Kidney capillary endothelial cell (primary cell): ENCODE data around the gene BMPER.

Experiments used
- DNase-seq: peaks from one replicate; pipeline ENCODE4 v3.0.0-alpha.2; 2018; ENCODE audit warnings: low spot score

Gene BMPER

DNA sequence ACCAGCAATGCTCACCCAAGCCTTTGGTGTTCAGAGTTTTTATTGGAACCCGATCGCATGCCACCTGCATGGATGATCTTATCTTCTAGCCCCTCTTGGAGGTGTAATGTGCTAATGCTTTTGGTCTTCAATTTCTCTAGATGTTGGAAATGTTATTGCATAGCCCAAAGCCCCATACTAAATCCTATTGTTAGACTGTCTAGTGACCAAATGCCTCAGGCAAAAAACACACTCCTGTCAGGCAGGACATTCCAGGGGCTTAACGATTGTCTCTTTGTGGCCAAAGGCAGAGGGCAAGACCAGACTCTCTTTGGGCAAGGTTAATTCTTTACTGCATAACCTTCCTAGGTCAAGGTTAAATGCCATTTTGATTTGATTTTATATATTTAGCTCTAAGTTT lies 187.9 kb downstream of the BMPER start:
- no peak for DNase-seq

GRCh38 chr7:34096198-34096651 lies 190.9 kb downstream of the BMPER start:
- DNase-seq = no peak

GRCh38 chr7:34096777-34097176 lies 191.4 kb downstream of the BMPER start:
- no peak for DNase-seq

- DNase-seq = no peak
Observed at GRCh38 chr7:34100661-34101060, 195.3 kb downstream of the BMPER start.

GRCh38 chr7:34104115-34104514 lies 198.8 kb downstream of the BMPER start:
- DNase-seq = no peak

DNA sequence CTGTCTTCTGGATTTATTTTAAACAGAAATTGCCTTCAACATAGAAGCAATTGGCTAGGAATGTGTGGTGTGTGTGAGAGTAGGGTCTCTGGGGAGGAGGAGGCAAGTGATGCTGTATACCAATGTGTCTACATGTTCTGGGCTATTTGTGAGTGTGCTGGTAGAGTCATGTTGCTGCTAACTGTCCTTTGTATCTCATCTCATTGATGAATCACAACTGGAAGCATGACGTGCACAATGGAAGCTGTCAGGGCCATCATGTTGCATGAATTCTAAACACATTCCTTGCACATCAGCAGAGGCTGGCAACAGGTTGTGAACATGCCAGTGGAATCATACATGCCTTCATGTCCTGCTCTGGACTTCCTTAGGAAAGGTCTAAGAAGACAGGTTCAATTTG lies 199.7 kb downstream of the BMPER start:
- no peak for DNase-seq

DNA sequence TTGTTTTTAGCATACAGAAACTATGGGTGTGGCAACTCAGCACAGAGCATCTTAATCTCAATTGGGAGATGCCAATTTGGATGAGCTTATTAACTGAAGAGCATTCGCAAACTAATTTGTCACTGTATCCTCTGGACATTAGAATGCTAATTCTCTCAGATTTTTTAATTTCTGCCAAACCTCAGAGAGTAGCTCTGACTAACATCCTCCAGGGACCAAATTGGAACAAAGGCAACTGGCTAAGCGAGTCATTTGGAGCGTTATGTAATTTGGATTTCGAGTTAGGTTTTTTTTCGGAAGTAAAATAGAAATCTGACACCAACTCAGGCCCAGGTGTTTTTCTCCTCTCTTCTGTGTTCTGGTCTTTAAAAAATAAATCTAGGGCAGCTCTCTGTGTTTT lies 201.9 kb downstream of the BMPER start:
- DNase-seq = no peak

GRCh38 chr7:34108165-34108564 lies 202.8 kb downstream of the BMPER start:
- DNase-seq = no peak

DNA sequence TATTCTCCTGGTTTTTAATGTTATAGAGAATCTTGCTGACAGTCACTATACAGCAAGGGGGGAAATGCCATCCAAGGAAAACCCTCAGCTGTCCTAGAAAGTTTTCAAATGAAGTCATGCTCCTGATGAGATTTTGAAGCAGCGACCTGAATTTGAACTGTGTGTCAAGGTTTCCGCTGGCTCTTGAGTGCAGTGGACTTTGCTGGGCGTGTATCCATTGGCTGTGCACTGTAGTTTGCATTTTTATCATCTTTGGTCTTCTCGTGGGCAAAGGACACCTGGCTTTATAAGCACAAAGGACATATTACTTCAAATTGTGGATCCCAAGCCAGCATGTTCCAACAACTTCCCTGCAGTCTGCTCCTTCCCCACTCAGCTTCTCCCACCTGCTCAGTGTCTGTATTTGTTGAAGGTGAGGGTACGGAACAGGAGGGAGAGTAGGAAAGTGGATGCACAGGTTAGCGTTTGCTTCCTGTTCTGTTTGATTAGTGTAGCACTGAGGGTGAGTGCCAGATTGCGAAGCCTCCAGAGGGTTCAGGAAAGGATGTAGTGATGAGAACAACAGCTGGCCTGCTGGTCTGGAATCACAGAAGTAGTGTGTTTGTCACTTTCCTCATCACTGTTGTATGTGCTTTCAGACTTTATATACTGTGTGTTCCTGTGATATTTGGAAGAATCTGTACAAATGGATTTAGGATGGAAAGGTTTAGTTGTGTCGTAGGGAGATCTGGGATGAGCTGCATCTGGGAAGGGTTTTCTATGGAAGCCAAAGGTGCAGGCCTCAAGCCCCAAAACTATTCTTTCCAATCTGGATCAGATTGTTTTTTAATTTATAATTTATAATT lies 204.8 kb downstream of the BMPER start:
- DNase-seq = no peak

- no peak for DNase-seq
Observed at GRCh38 chr7:34111031-34111430, 205.7 kb downstream of the BMPER start.

- DNase-seq = no peak
Observed at GRCh38 chr7:34115503-34115902, 210.2 kb downstream of the BMPER start.

- no peak for DNase-seq
Observed at GRCh38 chr7:34117573-34117972, 212.2 kb downstream of the BMPER start.

DNA sequence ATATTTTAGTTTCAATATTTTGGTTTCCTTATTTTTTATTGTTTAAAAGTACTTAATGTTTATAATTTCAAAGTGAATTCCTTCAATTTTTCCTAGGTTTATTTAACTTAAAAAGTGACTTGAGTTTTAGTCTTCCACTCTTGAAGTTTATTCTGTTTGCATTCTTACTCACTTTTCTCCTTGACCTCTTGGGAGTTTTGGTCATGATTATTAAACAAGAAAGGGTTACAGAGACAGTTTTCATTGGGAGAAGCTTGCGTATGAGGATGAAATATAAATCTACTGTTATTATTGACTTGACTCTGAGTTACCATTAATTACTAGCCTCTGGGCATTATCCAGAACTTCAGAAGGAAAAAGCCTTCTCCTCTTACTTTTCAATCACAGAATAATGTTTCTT lies 216.0 kb downstream of the BMPER start:
- no peak for DNase-seq

DNA sequence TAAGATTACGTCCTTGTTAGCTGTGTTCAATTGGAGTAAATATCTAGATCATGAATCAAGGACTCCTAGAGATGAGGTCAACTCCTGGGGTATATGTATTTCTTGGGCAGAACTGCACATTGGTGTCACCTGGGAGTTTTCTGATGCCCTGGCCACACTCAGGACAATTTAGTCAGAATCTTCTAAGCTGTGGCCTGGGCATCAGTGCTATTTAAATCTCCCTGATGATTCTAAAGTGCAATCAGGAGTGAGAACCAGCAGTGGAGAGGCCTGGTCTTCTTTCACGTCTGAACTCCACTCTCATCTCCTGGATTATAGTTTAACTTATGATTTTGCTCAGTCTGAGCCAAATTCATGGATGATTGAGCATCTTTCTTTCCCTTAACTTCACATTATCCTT lies 218.0 kb downstream of the BMPER start:
- DNase-seq = no peak

DNA sequence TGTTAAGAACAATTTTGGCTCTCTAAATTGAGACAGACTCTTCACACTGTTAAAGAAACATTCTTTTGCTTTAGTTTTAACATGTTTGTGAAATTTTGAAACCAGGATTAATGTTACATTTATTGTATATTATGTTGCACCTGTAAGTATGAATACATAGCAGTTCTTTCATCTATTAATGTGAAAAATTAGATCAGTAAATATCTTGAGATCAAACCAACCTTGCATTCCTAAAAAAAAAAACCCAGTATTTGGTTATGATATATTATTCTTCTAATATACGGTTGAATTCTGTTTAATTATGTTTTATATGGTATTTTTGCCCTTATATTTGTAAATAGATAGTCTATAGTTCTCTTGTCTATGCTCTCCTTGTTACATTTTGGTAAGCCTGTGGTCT lies 219.4 kb downstream of the BMPER start:
- no peak for DNase-seq

DNA sequence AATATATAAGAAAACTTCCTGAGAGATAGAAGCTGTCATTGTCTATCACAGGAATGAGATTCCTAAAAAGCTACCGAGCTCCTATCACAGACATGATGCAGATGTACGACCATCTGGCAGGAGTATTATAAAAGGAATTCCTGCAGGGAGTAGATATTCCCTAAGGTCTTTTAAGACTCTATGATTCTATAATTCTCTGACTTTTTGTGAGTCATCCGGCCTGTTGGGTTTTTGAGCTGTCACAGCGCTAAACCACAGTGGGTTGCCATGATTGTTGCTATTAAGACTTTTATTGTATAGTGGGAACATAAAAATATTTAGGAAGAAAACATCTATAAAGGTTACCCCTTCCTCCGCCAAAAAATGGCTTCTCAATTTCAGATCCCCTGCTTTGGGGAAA lies 223.4 kb downstream of the BMPER start:
- DNase-seq = no peak

DNA sequence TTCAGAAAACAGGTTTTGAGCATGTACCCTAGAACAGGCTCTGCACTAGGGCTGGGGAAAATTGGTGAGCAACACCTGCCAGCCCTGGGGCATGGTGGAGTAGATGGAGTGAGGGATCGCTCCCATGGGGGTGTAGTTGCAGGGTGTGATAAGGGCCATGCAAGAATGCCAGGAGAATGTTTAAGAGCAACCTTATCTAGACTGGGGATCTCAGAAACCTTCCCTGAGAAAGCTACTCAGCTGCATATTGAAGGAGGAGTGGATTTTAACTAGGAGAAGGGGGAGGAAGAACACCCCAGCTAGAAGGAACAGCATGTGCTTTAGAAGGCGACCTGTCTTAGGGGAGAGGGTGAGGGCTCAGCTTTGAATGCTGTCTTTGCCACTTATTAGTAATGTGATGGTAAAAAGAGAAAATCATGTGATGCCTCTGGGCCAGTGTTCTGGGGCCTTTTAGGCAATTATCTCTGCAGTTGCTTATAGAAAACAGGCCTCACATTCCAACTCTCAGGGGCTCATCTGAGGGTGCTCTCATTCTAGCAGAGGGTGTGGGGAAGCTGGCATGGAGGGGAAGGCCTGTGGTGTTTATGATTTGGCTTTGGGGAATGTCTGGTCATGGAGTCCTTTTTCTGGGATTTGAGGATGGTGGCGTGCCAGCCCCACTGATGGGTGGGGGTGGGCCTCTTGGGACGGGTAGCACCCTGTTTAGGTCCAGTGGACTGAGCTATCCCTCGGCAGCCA lies 225.4 kb downstream of the BMPER start:
- DNase-seq = no peak

GRCh38 chr7:34131371-34131770 lies 226.0 kb downstream of the BMPER start:
- no peak for DNase-seq

- DNase-seq = no peak
Observed at GRCh38 chr7:34133356-34133982, 228.1 kb downstream of the BMPER start.

- peak; percentile 62 for DNase-seq
Observed at GRCh38 chr7:34133983-34134782, 228.8 kb downstream of the BMPER start.

DNA sequence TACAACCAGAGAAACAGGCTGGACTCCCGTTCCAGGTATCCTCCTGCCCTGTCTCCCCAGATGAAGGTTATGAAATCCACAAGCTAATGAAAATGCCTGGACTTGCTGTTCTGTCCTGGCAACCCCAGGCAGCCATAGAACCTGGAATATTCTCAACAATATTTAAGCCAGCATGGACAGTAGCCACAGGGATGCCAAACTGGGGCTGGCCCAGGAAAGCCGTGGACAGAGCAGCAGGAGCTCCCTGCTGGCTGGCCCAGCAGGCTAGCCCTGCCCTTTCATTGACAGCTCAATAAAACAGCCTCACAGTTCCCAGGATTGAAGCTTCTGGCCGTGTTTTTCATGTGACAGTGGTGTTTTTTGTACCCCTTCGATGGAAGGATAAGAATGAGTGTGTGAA lies 230.6 kb downstream of the BMPER start:
- DNase-seq = no peak

DNA sequence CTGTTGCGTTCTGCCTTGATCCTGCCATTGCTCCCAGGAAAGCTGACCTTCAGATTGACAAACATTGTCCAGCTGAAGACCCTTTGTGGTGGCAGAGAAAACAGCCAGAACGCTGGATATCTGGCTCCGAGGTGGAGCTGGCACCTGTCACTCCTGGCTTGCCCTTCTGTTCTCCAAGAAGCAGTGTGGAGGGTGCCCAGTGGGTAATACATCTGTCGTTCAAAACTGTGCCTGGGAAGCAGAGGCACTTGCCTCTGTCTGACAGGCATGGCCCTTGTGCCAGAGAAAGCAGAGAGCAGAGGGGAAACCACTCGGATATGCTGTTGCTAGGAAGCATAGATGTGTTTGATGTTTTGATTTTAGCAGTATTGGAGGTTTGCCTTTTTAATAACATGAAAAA lies 231.4 kb downstream of the BMPER start:
- no peak for DNase-seq
